Erythroblast (primary cell): Measurements from ENCODE around the gene CMKLR1.

Experiments
- DNase-seq, 2 experiments: peaks; one replicate each; lab custom pipeline; 2025; lab: John Stamatoyannopoulos, UW
- GATA1 ChIP-seq: IDR thresholded peaks from 2 replicates; pipeline ENCODE4 v1.6.1; 2011; ENCODE audit warnings: low read depth, mild to moderate bottlenecking, control low read depth, low read length, moderate library complexity
- POLR2A ChIP-seq: IDR thresholded peaks from 2 replicates; pipeline ENCODE4 v1.6.1; 2011; ENCODE audit warnings: mild to moderate bottlenecking, low read length

The CMKLR1 gene

GRCh38 chr12:108273217-108273616, 65.9 kb downstream of the CMKLR1 start:
- DNase-seq, result no peak
- TF ChIP-seq GATA1 (no peak), POLR2A (no peak)

- DNase-seq, result no peak
- TF ChIP-seq POLR2A (no peak), GATA1 (no peak)
These were observed 66.9 kb downstream of the CMKLR1 start for GRCh38 chr12:108271951-108272872.

GRCh38 chr12:108270849-108271143, 68.3 kb downstream of the CMKLR1 start:
- TF ChIP-seq GATA1 (no peak), POLR2A (no peak)
- no peak for DNase-seq

GRCh38 chr12:108270035-108270848, 68.9 kb downstream of the CMKLR1 start:
- DNase-seq, result no peak
- no peak for TF ChIP-seq GATA1
- no peak for TF ChIP-seq POLR2A

- no peak for DNase-seq
- TF ChIP-seq POLR2A, result no peak
- no peak for TF ChIP-seq GATA1
These were observed 69.9 kb downstream of the CMKLR1 start for GRCh38 chr12:108269224-108269623.

GRCh38 chr12:108268397-108268796, 70.7 kb downstream of the CMKLR1 start:
- no peak for DNase-seq
- TF ChIP-seq POLR2A (no peak), GATA1 (no peak)

GRCh38 chr12:108267450-108267849, 71.7 kb downstream of the CMKLR1 start:
- DNase-seq, result no peak
- TF ChIP-seq GATA1, result no peak
- no peak for TF ChIP-seq POLR2A

GRCh38 chr12:108266131-108266530, 73.0 kb downstream of the CMKLR1 start:
- TF ChIP-seq GATA1 (no peak), POLR2A (no peak)
- DNase-seq, result no peak

- DNase-seq, result no peak
- TF ChIP-seq POLR2A, result no peak
- no peak for TF ChIP-seq GATA1
These were observed 73.6 kb downstream of the CMKLR1 start for GRCh38 chr12:108265505-108265904.

GRCh38 chr12:108260969-108261368, 78.1 kb downstream of the CMKLR1 start:
- no peak for DNase-seq
- TF ChIP-seq GATA1, result no peak
- no peak for TF ChIP-seq POLR2A

GRCh38 chr12:108260039-108260438, 79.1 kb downstream of the CMKLR1 start:
- TF ChIP-seq GATA1 (no peak), POLR2A (no peak)
- DNase-seq, result no peak

- TF ChIP-seq GATA1 (no peak), POLR2A (no peak)
- no peak for DNase-seq
These were observed 81.5 kb downstream of the CMKLR1 start for GRCh38 chr12:108257610-108258106.

- no peak for TF ChIP-seq POLR2A
- no peak for TF ChIP-seq GATA1
- no peak for DNase-seq
These were observed 82.1 kb downstream of the CMKLR1 start for GRCh38 chr12:108257004-108257403.

- DNase-seq, result no peak
- TF ChIP-seq GATA1 (no peak), POLR2A (no peak)
These were observed 83.9 kb downstream of the CMKLR1 start for GRCh38 chr12:108255252-108255602.
